CD14-positive monocyte (primary cell): ENCODE results near the gene NXPH1. TPM values are rescaled to one million over a fixed set of nuclear protein-coding genes. Genes with fewer than 3 reads are reported as not detected.

ENCODE experiments used
- DNase-seq, 3 donors: peaks; one replicate each; pipeline ENCODE4 v3.0.0-alpha.2; 2011 to 2022
- H2AFZ ChIP-seq: 2 replicates; pipeline ENCODE4 v1.6.0; 2012; ENCODE audit warnings: mild to moderate bottlenecking, low read depth, low read length, inconsistent platforms; ENCODE audit not compliant: insufficient read depth, poor library complexity, severe bottlenecking
- H3K27ac ChIP-seq, 2 donors: 1 replicate in 1 of 2; 2 replicates in 1 of 2; pipeline ENCODE4 v1.5.1; 2012 to 2013; ENCODE audit warnings: low read length in 2 of 2, control low read depth in 1 of 2, inconsistent platforms in 1 of 2, low read depth in 1 of 2, mild to moderate bottlenecking in 1 of 2
- H3K27me3 ChIP-seq, 2 donors: one replicate each; pipeline versions ENCODE4 v1.6.0 to v1.6.1; 2011 to 2013; ENCODE audit warnings: low read length in 2 of 2; ENCODE audit not compliant: control insufficient read depth in 2 of 2, insufficient read depth in 2 of 2
- H3K36me3 ChIP-seq, 2 donors: replicated peaks in 1 of 2; 1 replicate in 1 of 2; 2 replicates in 1 of 2; pipeline versions ENCODE4 v1.5.1 to v1.6.1; 2012 to 2013; ENCODE audit warnings: low read length in 2 of 2, control low read depth in 1 of 2, inconsistent platforms in 1 of 2, mild to moderate bottlenecking in 1 of 2; ENCODE audit not compliant: insufficient read depth in 2 of 2, control insufficient read depth in 1 of 2
- H3K4me1 ChIP-seq, 2 donors: 1 replicate in 1 of 2; 2 replicates in 1 of 2; pipeline versions ENCODE4 v1.5.1 to v1.6.1; 2012 to 2013; ENCODE audit warnings: low read length in 2 of 2, control low read depth in 1 of 2, inconsistent platforms in 1 of 2, mild to moderate bottlenecking in 1 of 2, moderate library complexity in 1 of 2; ENCODE audit not compliant: insufficient read depth in 2 of 2, control insufficient read depth in 1 of 2
- H3K4me2 ChIP-seq: replicated peaks from 2 replicates; pipeline ENCODE3; 2012; ENCODE audit warnings: low read length, moderate library complexity, mild to moderate bottlenecking; ENCODE audit not compliant: poor library complexity, severe bottlenecking; ENCODE audit errors: extremely low read depth
- H3K4me3 ChIP-seq, 3 experiments: fragments of 200-600 bp in 1 of 3; sonication (generic) in 1 of 3; replicated peaks in 1 of 3; 1 replicate in 2 of 3; 2 replicates in 1 of 3; pipeline ENCODE4 v1.5.1; 2011 to 2013; ENCODE audit warnings: low read length in 3 of 3, mild to moderate bottlenecking in 3 of 3, control low read depth in 2 of 3, low read depth in 2 of 3, inconsistent platforms in 1 of 3, moderate library complexity in 1 of 3
- H3K79me2 ChIP-seq: 2 replicates; pipeline ENCODE4 v1.6.0; 2012; ENCODE audit warnings: mild to moderate bottlenecking, control low read depth, inconsistent platforms, low read length, moderate library complexity; ENCODE audit not compliant: insufficient read depth
- H3K9ac ChIP-seq: 2 replicates; pipeline ENCODE4 v1.6.0; 2017; ENCODE audit warnings: low read length, mild to moderate bottlenecking; ENCODE audit not compliant: insufficient read depth, poor library complexity, severe bottlenecking
- H3K9me3 ChIP-seq, 2 donors: replicated peaks in 1 of 2; 1 replicate in 1 of 2; 2 replicates in 1 of 2; pipeline versions ENCODE4 v1.5.1 to v1.6.1; 2012 to 2013; ENCODE audit warnings: low read length in 2 of 2, control low read depth in 1 of 2; ENCODE audit not compliant: control insufficient read depth in 1 of 2, insufficient read depth in 1 of 2
- H4K20me1 ChIP-seq: 2 replicates; pipeline ENCODE4 v1.6.0; 2012; ENCODE audit warnings: mild to moderate bottlenecking, low read length, control low read depth, moderate library complexity; ENCODE audit not compliant: insufficient read depth
- H3K27ac Mint-ChIP-seq, 7 donors: one replicate each; pipeline ENCODE4 v1.8.0; 2020; ENCODE audit warnings: mild to moderate bottlenecking in 7 of 7, mixed read lengths in 7 of 7, moderate library complexity in 6 of 7, inconsistent platforms in 2 of 7
- H3K27me3 Mint-ChIP-seq, 3 donors: one replicate each; pipeline ENCODE4 v1.8.0; 2021 to 2022; ENCODE audit warnings: low read depth in 3 of 3, mild to moderate bottlenecking in 3 of 3, mixed read lengths in 3 of 3, moderate library complexity in 3 of 3, inconsistent platforms in 1 of 3
- H3K36me3 Mint-ChIP-seq, 2 donors: one replicate each; pipeline ENCODE4 v1.8.0; 2020; ENCODE audit warnings: mixed read lengths in 2 of 2, inconsistent platforms in 1 of 2, mild to moderate bottlenecking in 1 of 2
- H3K4me1 Mint-ChIP-seq: one replicate; pipeline ENCODE4 v1.8.0; 2020; ENCODE audit warnings: mild to moderate bottlenecking, mixed read lengths
- H3K4me3 Mint-ChIP-seq, 2 donors: one replicate each; pipeline ENCODE4 v1.8.0; 2020; ENCODE audit warnings: mild to moderate bottlenecking in 2 of 2, mixed read lengths in 2 of 2, moderate library complexity in 1 of 2
- H3K9me3 Mint-ChIP-seq, 7 donors: one replicate each; pipeline ENCODE4 v1.8.0; 2020 to 2022; ENCODE audit warnings: mixed read lengths in 7 of 7, mild to moderate bottlenecking in 6 of 7, moderate library complexity in 6 of 7, inconsistent platforms in 2 of 7
- WGBS: methylation state at CpG from one replicate; pipeline ENCODE4 v1.1.5; 2013; ENCODE audit warnings: missing lambda C conversion rate; ENCODE audit not compliant: insufficient coverage; 5-methylcytosine and 5-hydroxymethylcytosine counted together
- intact Hi-C, 2 donors: fragments of 100-400 bp; cut with micrococcal nuclease; formaldehyde crosslinking; loops; one replicate each; pipeline versions ENCODE4 v1.15.0 to v1.15.1; 2023
- polyA plus RNA-seq, 3 donors: library from polyadenylated mRNA; depleted of rRNA in 1 of 3; unstranded in 2 of 3; stranded (reverse) in 1 of 3; fragments of 300-500 nt in 2 of 3; fragments of >200 nt in 1 of 3; fragmentation: Illumina TruSeq in 2 of 3; gene quantifications; 1 replicate in 2 of 3; 2 replicates in 1 of 3; pipeline ENCODE4 v1.2.3, GENCODE V29; 2012 to 2021
- TF ChIP-seq, protein P1 (sequence below): fragments of 200-600 bp; IDR thresholded peaks from one replicate; pipeline ENCODE4 v1.8.0; 2022; ENCODE audit warnings: antibody characterized with exemption, mild to moderate bottlenecking

NXPH1 gene
- polyA plus RNA-seq, 3 donors = not detected

DNA sequence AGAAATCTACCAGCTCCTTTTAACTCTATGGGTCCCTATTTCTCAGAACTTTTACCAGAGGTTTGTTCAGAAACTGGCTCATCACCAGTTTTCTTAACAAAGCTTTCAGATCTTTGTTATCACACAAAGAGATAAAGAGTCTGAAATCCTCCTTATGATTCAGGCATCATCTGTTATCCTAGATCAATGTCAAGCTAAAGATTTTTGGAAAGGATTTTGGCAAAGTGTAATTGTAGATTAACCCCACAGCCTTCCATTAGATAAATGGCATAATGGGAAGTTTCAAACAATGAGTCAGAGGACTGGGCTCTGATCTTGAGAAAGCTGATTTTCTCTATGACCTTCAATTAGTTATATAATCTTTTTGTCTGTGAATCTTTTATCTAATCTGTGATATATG, 192.2 kb downstream of the NXPH1 start:
- no peaks in the 10 kb centered on the region for H4K20me1 ChIP-seq
- Mint-ChIP-seq H3K27ac (no peak overlapping the region), H3K4me1 (no peaks in the 10 kb centered on the region), H3K36me3 (no peaks in the 10 kb centered on the region), H3K9me3 (peaks cover 0 to 4% (median 0%) of the 10 kb centered on the region in 7 donors), H3K27me3 (peaks cover 0 to 3% (median 0%) of the 10 kb centered on the region in 3 donors), H3K4me3 (no peak overlapping the region)
- no peak overlapping the region for H3K4me3 ChIP-seq
- no peaks in the 10 kb centered on the region for H3K79me2 ChIP-seq
- H3K9me3 ChIP-seq = peaks cover 0 to 5% of the 10 kb centered on the region in 2 donors
- H3K36me3 ChIP-seq = no peaks in the 10 kb centered on the region
- no peak overlapping the region for H3K4me2 ChIP-seq
- no peak overlapping the region for H3K27ac ChIP-seq
- DNase-seq = no peak
- no peaks in the 10 kb centered on the region for H3K4me1 ChIP-seq
- H3K27me3 ChIP-seq = no peaks in the 10 kb centered on the region
- TF ChIP-seq, protein P1, sequence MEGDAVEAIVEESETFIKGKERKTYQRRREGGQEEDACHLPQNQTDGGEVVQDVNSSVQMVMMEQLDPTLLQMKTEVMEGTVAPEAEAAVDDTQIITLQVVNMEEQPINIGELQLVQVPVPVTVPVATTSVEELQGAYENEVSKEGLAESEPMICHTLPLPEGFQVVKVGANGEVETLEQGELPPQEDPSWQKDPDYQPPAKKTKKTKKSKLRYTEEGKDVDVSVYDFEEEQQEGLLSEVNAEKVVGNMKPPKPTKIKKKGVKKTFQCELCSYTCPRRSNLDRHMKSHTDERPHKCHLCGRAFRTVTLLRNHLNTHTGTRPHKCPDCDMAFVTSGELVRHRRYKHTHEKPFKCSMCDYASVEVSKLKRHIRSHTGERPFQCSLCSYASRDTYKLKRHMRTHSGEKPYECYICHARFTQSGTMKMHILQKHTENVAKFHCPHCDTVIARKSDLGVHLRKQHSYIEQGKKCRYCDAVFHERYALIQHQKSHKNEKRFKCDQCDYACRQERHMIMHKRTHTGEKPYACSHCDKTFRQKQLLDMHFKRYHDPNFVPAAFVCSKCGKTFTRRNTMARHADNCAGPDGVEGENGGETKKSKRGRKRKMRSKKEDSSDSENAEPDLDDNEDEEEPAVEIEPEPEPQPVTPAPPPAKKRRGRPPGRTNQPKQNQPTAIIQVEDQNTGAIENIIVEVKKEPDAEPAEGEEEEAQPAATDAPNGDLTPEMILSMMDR = no peak
- intact Hi-C loops = no loop called here
- no peak overlapping the region for H2AFZ ChIP-seq
- H3K9ac ChIP-seq = no peak overlapping the region

DNA sequence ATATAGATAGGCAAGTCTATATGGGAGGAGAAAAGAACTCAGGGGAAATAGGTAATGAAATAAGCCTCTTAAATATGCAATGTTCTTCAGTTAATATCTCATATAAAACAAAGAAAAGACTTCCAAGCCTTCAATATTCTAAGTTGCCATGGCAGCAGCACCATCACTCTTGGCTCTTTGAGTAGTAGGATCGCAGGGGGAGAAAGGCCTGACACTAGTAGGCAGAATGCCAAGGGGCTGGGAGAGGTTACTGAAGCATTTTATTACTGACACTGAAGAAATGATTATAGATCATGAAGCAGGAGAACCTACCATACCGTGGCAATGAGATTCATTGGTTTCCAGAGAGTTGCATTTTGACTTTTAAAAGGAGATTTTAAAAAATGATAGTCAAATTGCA, 193.9 kb downstream of the NXPH1 start:
- no peak overlapping the region for H3K27ac Mint-ChIP-seq
- Histone ChIP-seq H3K27ac (no peak overlapping the region), H3K4me2 (no peak overlapping the region), H3K9ac (no peak overlapping the region), H2AFZ (no peak overlapping the region), H3K4me1 (no peaks in the 10 kb centered on the region), H3K4me3 (no peak overlapping the region), H3K79me2 (no peaks in the 10 kb centered on the region), H4K20me1 (no peaks in the 10 kb centered on the region), H3K9me3 (peaks cover 0 to 1% of the 10 kb centered on the region in 2 donors), H3K36me3 (no peaks in the 10 kb centered on the region), H3K27me3 (no peaks in the 10 kb centered on the region)
- H3K4me3 Mint-ChIP-seq = no peak overlapping the region
- peaks cover 0 to 4% (median 0%) of the 10 kb centered on the region in 7 donors for H3K9me3 Mint-ChIP-seq
- WGBS = no CpG with 5 or more reads among the region's 2 CpGs
- TF ChIP-seq, protein P1 = no peak
- no peak for DNase-seq
- peaks cover 0 to 5% (median 0%) of the 10 kb centered on the region in 3 donors for H3K27me3 Mint-ChIP-seq
- no peaks in the 10 kb centered on the region for H3K4me1 Mint-ChIP-seq
- H3K36me3 Mint-ChIP-seq = no peaks in the 10 kb centered on the region
- intact Hi-C loops = no loop called here
